HG03045 (cell line): Measurements from ENCODE around the gene SHC3.
"Not testable (repeated sequence)": the region's sequence is repeated elsewhere in the genome, so short reads cannot be mapped to it uniquely, and the experiment has no call there.

Experiments
- ATAC-seq: cut with Tn5 transposase; IDR thresholded peaks from one replicate; pipeline ENCODE4 v1.9.1; 2021; ENCODE audit warnings: mild to moderate bottlenecking, moderate library complexity; ENCODE audit not compliant: unreplicated experiment

Gene SHC3

GRCh38 chr9:89177944-89178829 lies at the start of gene SHC3:
SHC3 (minus strand) TSS chr9:89178818; CDS start chr9:89178460, 358 bp downstream.
- no peak for ATAC-seq

GRCh38 chr9:89225991-89226471 lies 47.4 kb upstream of the SHC3 start:
- ATAC-seq = no peak

- no peak for ATAC-seq
Measured at GRCh38 chr9:89225587-89225986, 47.0 kb upstream of the SHC3 start.

DNA sequence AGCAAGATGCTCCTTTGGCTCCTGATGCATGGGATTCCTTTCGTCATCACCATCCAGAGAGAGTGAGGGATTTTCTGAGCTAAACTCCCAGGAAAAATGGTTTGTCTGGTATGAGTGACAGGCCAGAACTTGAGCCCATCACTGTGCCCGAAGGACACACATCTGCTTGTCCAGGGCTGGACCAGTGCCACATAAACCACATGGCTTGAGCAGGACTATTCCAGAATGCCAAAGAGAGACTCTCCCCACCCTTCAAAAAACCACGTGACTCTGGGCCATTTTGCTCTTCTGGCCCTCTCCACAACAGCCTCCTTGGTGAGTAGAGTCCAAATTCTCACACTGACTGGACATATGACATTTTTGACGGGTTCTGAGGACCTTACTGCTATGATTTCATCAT lies 46.4 kb upstream of the SHC3 start:
- ATAC-seq = no peak

GRCh38 chr9:89224633-89225032 lies 46.0 kb upstream of the SHC3 start:
- ATAC-seq = no peak

GRCh38 chr9:89223396-89223977 lies 44.9 kb upstream of the SHC3 start:
- no peak for ATAC-seq

- no peak for ATAC-seq
Measured at GRCh38 chr9:89219637-89220036, 41.0 kb upstream of the SHC3 start.

- no peak for ATAC-seq
Measured at GRCh38 chr9:89218040-89218928, 39.7 kb upstream of the SHC3 start.

GRCh38 chr9:89215342-89215741 lies 36.7 kb upstream of the SHC3 start:
- no peak for ATAC-seq

DNA sequence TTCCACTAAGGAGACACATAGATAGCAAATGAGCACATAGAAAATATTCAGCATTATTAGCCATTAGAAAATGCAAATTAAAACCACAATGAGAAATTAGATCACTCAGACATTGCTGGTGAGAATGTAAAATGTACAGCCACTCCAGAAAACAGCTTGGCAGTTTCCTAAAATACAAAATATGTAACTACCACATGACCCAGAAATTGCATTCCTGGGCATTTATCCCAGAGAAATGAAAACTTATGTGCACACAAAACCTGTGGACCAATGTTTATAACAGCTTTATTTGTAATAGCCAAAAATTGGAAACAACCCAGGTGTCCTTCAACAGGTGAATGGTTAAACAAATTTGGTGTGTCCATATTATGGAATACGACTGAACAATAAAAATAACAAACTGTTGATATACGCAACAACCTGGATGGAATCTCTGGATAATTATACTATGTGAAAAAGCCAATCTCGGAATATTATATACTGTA lies 34.8 kb upstream of the SHC3 start:
- no peak for ATAC-seq

- ATAC-seq = no peak
Measured at GRCh38 chr9:89212171-89212570, 33.6 kb upstream of the SHC3 start.

DNA sequence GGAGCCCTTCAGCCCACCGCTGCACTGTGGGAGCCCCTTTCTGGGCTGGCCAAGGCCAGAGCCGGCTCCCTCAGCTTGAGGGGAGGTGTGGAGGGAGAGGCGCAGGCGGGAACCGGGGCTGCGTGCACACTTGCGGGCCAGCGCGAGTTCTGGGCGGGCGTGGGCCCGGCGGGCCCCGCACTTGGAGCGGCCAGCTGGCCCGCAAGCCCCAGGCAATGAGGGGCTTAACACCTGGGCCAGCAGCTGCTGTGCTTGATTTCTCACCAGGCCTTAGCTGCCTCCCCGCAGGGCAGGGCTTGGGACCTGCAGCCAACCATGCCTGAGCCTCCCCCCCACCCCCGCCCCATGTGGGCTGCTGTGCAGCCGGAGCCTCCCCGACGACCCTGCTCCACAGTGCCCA lies 30.7 kb upstream of the SHC3 start:
- ATAC-seq = not testable (repeated sequence)

DNA sequence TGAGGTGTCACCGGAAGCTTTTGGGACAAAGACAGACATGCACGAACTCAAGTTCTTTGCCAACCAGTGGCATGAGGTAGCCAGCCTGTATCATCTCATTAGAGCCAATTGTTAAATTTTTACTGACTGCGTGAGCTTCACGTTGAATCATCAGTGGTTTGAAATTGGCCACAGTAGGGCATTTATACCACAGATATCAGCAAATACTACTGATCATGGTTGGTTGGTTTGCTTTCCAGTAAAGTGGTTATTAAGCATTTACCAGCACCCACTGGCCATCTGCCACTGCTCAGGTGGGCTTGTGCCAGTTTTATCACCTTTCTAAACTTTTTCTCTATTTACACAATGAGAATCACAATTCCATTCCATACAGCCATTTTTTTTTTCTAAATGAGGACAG lies 28.4 kb upstream of the SHC3 start:
- ATAC-seq = no peak

DNA sequence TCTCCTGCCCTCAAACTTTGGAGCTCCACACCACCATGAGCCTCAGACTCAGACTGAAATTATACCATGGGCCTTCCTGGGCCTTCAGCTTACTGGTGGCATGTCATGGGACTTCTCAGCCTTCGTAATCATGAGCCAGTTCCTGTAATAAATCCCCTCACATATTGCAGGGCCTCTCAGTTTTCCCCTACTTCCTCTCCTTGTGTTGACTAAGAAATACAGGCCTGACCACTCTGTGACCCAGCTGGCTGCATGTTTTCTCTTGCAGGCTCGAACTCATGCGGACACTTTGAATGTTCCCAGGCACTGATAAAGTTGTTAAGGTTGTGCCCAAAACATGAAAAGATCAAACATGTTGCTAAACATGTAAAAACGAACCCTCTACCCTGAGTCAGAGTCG lies 26.2 kb upstream of the SHC3 start:
- no peak for ATAC-seq

DNA sequence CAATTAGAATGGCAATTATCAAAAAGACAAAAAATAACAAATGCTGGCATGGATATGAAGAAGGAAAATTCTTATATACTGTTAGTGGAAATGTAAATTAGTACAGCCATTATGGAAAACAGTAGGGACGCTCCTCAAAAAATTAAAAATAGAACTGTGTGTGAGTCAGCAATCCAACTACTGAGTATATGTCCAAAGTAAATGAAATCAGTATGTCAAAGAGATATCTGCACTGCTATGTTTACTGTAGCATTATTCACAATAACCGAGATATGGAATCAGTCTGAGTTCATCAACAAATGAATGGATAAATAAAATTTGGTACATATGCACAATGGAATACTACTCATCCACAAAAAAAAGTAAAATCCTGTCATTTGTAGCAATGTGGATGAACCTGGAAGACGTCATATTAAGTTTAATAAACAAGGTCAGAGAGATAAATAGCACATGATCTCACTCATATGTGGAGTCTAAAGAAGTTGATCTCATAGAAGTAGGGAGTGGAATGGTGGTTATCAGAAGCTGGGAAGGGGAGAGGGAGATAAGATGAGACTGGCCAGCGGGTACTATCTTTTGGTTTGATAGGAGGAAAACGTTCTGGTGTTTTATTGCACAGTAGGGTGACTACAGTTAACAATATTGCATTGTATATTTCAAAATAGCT lies 16.6 kb upstream of the SHC3 start:
- ATAC-seq = no peak

- no peak for ATAC-seq
Measured at GRCh38 chr9:89194421-89195130, 16.0 kb upstream of the SHC3 start.

GRCh38 chr9:89191004-89191403 lies 12.4 kb upstream of the SHC3 start:
- ATAC-seq = no peak

DNA sequence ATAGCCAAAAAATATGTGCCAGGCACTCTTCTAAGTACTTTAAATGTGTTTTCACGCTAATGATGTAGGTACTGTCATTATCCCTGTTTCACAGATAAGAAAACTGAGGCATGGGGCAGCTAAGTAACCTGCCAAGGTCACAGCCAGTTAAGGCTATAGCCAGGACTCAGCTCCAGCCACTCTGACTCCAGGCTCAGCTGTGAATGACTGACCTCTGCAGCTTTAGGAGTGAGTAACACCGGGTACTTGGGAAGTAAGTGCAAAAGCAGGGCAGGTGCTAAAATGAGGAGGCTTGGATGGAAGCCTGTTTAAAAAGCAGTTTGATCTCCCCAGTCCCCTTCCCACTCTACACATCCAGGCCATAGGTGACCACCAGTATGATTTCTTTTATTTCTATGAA lies 10.6 kb upstream of the SHC3 start:
- ATAC-seq = no peak

DNA sequence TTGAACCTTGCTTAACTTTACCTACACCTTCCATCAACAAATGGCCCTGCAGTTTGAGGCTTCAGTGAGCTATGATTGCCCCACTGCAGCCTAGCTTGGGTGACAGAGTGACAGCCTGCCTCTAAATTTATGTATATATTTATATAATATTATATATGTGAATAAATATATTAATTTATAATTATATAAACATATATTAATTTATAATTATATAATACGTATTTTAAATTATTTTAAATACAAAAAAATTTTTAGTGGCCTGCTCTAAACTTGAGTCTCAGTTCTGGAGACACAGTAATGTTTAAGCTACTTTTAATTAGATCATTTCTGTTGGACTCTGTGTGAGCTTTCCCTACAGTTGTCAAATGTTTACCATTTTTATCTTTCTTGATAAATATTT lies 9.3 kb upstream of the SHC3 start:
- no peak for ATAC-seq

GRCh38 chr9:89187541-89187940 lies 8.9 kb upstream of the SHC3 start:
- ATAC-seq = no peak
